MM.1S (cell line): ENCODE measurements around the gene DNAJC15.

Source experiments
- DNase-seq: peaks from one replicate; pipeline ENCODE4 v3.0.0-alpha.2; 2015
- H2AFZ ChIP-seq: fragments of 300-600 bp; sonication (generic); 2 replicates; pipeline ENCODE4 v1.6.0; 2016; ENCODE audit warnings: antibody characterized with exemption, low read length
- H3F3A ChIP-seq: fragments of 300-600 bp; sonication (generic); 2 replicates; pipeline ENCODE4 v1.6.1; 2016; ENCODE audit warnings: mild to moderate bottlenecking, antibody characterized with exemption, low read length, moderate library complexity, mixed read lengths; ENCODE audit not compliant: insufficient read depth
- H3K27ac ChIP-seq: fragments of 300-600 bp; sonication (generic); 2 replicates; pipeline ENCODE4 v1.5.1; 2016; ENCODE audit warnings: mild to moderate bottlenecking, low read length
- H3K27me3 ChIP-seq: fragments of 300-600 bp; sonication (generic); replicated peaks from 2 replicates; pipeline ENCODE4 v1.6.0; 2016; ENCODE audit warnings: low read length; ENCODE audit not compliant: insufficient read depth
- H3K36me3 ChIP-seq: fragments of 300-600 bp; sonication (generic); replicated peaks from 2 replicates; pipeline ENCODE4 v1.6.1; 2016; ENCODE audit warnings: mild to moderate bottlenecking, low read length, mixed read lengths; ENCODE audit not compliant: insufficient read depth
- H3K4me1 ChIP-seq: fragments of 300-600 bp; sonication (generic); 2 replicates; pipeline ENCODE4 v1.6.1; 2016; ENCODE audit warnings: low read length, mixed read lengths
- H3K4me2 ChIP-seq: fragments of 300-600 bp; sonication (generic); 2 replicates; pipeline ENCODE4 v1.6.0; 2016; ENCODE audit warnings: low read depth, low read length
- H3K4me3 ChIP-seq: fragments of 300-600 bp; sonication (generic); 2 replicates; pipeline ENCODE4 v1.5.1; 2016; ENCODE audit warnings: low read length, mixed read lengths
- H3K79me2 ChIP-seq: fragments of 300-600 bp; sonication (generic); 2 replicates; pipeline ENCODE4 v1.6.1; 2016; ENCODE audit warnings: mixed run types, low read length, mixed read lengths
- H3K9ac ChIP-seq: fragments of 300-600 bp; sonication (generic); 2 replicates; pipeline ENCODE4 v1.6.1; 2016; ENCODE audit warnings: low read length, mixed read lengths
- H3K9me2 ChIP-seq: fragments of 300-600 bp; sonication (generic); replicated peaks from 2 replicates; pipeline ENCODE4 v1.6.1; 2016; ENCODE audit warnings: mild to moderate bottlenecking, low read length, mixed read lengths; ENCODE audit not compliant: insufficient read depth
- H3K9me3 ChIP-seq: fragments of 300-600 bp; sonication (generic); replicated peaks from 2 replicates; pipeline ENCODE4 v1.6.1; 2016; ENCODE audit warnings: mild to moderate bottlenecking, low read length, mixed read lengths; ENCODE audit not compliant: insufficient read depth
- H4K20me1 ChIP-seq: fragments of 300-600 bp; sonication (generic); 2 replicates; pipeline ENCODE4 v1.6.1; 2016; ENCODE audit warnings: mild to moderate bottlenecking, low read length, moderate library complexity, mixed read lengths; ENCODE audit not compliant: insufficient read depth
- CTCF ChIP-seq: fragments of 300-600 bp; sonication (generic); IDR thresholded peaks from 2 replicates; pipeline ENCODE4 v1.5.1; 2016; ENCODE audit warnings: antibody characterized with exemption, low read length, mixed read lengths
- EZH2 ChIP-seq: fragments of 300-600 bp; sonication (generic); optimal IDR thresholded peaks from 2 replicates; pipeline ENCODE3; 2017; ENCODE audit warnings: low read depth, mild to moderate bottlenecking, antibody characterized with exemption, low read length, mixed read lengths
- EZH2phosphoT487 ChIP-seq: fragments of 300-600 bp; sonication (generic); IDR thresholded peaks from 2 replicates; pipeline ENCODE4 v1.6.1; 2018; ENCODE audit warnings: antibody characterized with exemption, low read length

The DNAJC15 gene

GRCh38 chr13:43054803-43055802, 31.7 kb downstream of the DNAJC15 start:
- H3K9me2 ChIP-seq = no peaks in the 10 kb centered on the region
- no peaks in the 10 kb centered on the region for H3K9me3 ChIP-seq
- H3K9ac ChIP-seq = peak overlapping the region; percentile 74
- H3K27ac ChIP-seq = peak overlapping the region; percentile 89
- H3K4me1 ChIP-seq = peaks cover 13% of the 10 kb centered on the region; the same call in 1 of the 2 replicates
- peaks cover 16% of the 10 kb centered on the region for H3F3A ChIP-seq
- peak; percentile 34 for DNase-seq
- no peaks in the 10 kb centered on the region for H4K20me1 ChIP-seq
- no peaks in the 10 kb centered on the region for H3K36me3 ChIP-seq
- H3K4me3 ChIP-seq = peak overlapping the region; percentile 73
- TF ChIP-seq EZH2phosphoT487 (no peak), EZH2 (no peak), CTCF (no peak)
- no peaks in the 10 kb centered on the region for H3K27me3 ChIP-seq
- peaks cover 77% of the 10 kb centered on the region for H3K79me2 ChIP-seq
- H3K4me2 ChIP-seq = peak overlapping the region; percentile 62
- H2AFZ ChIP-seq = no peak overlapping the region

- H3K4me3 ChIP-seq = no peak overlapping the region
- H3K79me2 ChIP-seq = peaks cover 54% of the 10 kb centered on the region
- no peaks in the 10 kb centered on the region for H3K9me3 ChIP-seq
- no peak for TF ChIP-seq EZH2phosphoT487
- TF ChIP-seq EZH2 = no peak
- no peak for TF ChIP-seq CTCF
- no peaks in the 10 kb centered on the region for H3K27me3 ChIP-seq
- DNase-seq = no peak
- no peaks in the 10 kb centered on the region for H4K20me1 ChIP-seq
- H2AFZ ChIP-seq = no peak overlapping the region
- no peak overlapping the region for H3K9ac ChIP-seq
- peaks cover 14% of the 10 kb centered on the region for H3F3A ChIP-seq
- no peak overlapping the region for H3K27ac ChIP-seq
- H3K36me3 ChIP-seq = no peaks in the 10 kb centered on the region
- no peaks in the 10 kb centered on the region for H3K9me2 ChIP-seq
- peaks cover 13% of the 10 kb centered on the region; the same call in 1 of the 2 replicates for H3K4me1 ChIP-seq
- no peak overlapping the region for H3K4me2 ChIP-seq
Measured at GRCh38 chr13:43057653-43058317, 34.4 kb downstream of the DNAJC15 start.

GRCh38 chr13:43058318-43058674, 34.9 kb downstream of the DNAJC15 start:
- H3K9ac ChIP-seq = no peak overlapping the region

More at GRCh38 chr13:43058318-43058674, 34.9 kb downstream of the DNAJC15 start:
- Histone ChIP-seq H3K27me3 (no peaks in the 10 kb centered on the region), H3K4me2 (no peak overlapping the region), H3K27ac (no peak overlapping the region), H3K79me2 (peaks cover 49% of the 10 kb centered on the region), H3K9me2 (no peaks in the 10 kb centered on the region), H3K9me3 (no peaks in the 10 kb centered on the region), H2AFZ (no peak overlapping the region), H3K4me3 (no peak overlapping the region), H4K20me1 (no peaks in the 10 kb centered on the region), H3K36me3 (no peaks in the 10 kb centered on the region), H3K4me1 (peaks cover 13% of the 10 kb centered on the region; the same call in 1 of the 2 replicates), H3F3A (peaks cover 14% of the 10 kb centered on the region)
- no peak for DNase-seq
- no peak for TF ChIP-seq CTCF
- no peak for TF ChIP-seq EZH2phosphoT487
- no peak for TF ChIP-seq EZH2
